Activated CD4-positive, alpha-beta T cell treated with anti-CD3 and anti-CD28 coated beads for 1 hour (primary cell): ENCODE measurements around the gene MS4A1.
"Not testable (repeated sequence)": the region's sequence is repeated elsewhere in the genome, so short reads cannot be mapped to it uniquely, and the experiment has no call there.

Experiments
- DNase-seq: peaks from one replicate; pipeline ENCODE4 v3.0.0-alpha.2; 2020

The MS4A1 gene

DNA sequence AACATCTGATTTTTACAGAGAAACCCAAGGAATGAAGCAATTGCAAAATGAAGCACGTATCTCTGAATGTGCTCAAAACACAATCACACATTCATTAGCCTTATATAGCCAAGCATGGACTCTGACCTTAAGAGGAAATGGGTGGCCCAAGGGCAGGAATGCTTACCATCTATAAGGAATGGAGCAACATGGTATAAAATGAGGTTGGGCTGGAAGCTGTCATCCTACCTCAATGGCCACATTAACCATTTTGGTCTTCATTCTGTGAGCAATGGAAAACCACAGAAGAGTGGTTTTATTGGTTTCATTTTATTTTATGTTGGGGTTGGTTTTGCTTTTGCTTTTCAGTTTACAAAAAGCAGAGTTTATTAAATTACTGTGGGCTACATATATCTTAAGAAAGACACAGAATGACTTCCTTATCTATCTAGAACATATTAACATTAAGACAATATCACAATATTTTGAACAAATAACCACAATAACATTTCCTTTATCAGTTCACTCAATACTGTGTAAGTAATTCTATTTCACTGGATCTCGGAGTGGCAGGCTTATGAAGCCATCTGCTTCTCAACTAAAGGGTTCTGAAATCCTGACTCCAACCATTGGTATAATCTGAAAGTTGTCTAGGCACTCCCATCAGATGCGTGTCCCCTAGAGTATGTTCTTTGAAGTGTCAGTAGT lies 48.7 kb downstream of the MS4A1 start:
- DNase-seq: no peak

DNA sequence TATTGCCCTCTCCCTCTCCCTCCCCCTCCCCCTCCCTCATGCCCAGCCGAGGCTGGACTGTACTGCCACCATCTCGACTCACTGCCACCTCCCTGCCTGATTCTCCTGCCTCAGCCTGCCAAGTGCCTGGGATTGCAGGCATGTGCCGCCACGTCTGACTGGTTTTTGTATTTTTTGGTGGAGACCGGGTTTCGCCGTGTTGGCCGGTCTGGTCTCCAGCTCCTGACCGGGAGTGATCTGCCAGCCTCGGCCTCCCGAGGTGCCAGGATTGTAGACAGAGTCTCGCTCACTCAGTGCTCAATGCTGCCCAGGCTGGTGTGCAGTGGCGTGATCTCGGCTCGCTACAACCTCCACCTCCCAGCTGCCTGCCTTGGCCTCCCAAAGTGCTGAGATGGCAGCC lies 54.0 kb downstream of the MS4A1 start:
- DNase-seq: not testable (repeated sequence)

DNA sequence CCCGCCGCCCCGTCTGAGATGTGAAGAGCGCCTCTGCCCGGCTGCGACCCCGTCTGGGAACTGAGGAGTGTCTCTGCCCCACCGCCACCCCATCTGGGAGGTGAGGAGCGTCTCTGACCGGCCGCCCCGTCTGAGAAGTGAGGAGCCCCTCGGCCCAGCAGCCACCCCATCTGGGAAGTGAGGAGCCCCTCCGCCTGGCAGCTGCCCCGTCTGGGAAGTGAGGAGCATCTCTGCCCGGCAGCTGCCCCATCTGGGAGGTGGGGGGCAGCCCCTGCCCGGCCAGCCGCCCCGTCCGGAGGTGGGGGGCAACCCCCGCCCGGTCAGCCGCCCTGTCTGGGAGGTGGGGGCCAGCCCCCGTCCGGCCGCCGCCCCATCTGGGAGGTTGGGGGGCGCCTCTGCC lies 54.6 kb downstream of the MS4A1 start:
- DNase-seq: not testable (repeated sequence)

DNA sequence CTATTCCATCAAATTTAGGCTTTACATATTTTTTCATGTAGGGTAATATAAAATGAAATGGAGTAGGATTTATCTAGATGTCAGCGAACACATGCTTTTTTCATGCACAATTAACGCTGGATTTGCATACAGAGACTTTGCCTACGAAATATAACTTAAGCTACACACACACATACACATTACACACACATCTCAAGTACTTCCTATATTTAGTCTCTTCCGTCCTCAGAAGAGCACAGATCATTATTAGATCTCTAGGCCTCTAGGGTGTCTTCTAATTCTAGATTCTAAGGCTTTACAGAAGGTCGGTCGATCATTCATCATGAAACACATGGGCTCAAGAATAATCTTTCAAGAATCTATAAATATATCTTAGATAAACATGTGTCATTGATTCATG lies 55.7 kb downstream of the MS4A1 start:
- DNase-seq: no peak

DNA sequence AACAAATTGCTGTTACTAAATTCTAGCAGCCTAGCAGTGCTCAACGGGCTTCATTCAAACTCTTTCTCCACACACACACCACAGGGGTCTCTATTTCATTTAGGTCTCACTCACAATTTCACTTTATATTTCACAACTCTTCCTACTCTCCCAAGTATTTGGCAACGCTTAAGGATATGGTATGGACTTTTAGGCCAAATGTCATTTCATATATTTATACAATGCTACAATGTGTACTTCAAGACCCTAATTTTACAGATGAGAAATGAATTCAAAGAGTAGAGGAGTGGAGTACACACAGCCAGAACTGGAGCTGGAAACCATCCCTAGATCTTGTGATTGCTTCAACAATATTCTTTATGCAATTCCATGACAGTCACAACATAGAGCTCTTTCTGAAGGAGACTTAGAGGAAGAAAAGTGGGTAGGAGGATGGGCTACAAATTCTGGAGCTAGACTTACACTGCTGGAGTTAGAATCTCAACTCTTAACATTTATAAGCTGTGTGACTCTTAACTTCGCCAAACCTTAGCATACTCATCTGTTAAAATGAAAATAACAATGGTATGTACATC lies 57.1 kb downstream of the MS4A1 start:
- DNase-seq: no peak

DNA sequence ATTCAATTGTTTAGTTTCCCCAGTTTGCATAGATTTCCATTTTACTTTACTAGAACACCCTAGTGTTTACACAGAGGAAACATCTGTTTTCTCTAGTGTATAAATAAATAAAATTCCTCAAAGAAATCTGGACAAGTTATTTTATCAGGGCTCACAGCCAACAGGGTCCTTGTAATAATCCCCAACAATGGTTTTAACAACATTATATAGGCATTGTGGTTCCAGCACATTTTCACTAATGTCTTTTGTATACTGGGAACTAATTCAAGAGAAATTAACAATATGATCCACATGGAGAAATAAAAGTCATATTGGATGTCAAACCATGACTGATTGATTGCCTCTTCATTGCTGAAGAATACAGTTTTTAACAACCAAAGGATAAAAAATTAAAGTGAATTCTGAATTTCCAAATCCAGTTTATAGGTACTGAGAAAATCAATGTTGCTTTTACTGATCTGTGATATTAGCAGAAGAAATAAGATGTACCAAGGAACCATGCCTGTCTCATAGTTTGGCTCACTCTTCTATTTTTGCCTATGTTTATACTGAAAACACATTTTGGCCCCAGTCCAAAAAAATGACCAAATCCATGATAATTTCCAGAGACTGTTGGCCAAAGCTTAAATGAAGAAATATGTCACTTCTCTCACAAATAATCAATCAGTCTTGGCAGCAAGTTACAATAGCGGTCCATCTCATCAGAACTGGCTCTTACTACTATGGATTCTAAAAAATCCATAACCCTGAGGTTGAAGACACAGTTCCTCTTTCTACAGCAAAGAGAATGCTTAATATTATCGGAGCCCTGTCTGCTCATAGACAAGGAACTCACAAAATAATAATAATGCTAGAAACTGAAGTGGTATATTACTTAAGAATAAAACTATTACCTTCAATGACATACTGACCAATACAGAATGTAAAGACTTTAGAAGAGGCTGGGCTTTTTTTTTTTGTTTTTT lies 58.1 kb downstream of the MS4A1 start:
- no peak for DNase-seq

DNA sequence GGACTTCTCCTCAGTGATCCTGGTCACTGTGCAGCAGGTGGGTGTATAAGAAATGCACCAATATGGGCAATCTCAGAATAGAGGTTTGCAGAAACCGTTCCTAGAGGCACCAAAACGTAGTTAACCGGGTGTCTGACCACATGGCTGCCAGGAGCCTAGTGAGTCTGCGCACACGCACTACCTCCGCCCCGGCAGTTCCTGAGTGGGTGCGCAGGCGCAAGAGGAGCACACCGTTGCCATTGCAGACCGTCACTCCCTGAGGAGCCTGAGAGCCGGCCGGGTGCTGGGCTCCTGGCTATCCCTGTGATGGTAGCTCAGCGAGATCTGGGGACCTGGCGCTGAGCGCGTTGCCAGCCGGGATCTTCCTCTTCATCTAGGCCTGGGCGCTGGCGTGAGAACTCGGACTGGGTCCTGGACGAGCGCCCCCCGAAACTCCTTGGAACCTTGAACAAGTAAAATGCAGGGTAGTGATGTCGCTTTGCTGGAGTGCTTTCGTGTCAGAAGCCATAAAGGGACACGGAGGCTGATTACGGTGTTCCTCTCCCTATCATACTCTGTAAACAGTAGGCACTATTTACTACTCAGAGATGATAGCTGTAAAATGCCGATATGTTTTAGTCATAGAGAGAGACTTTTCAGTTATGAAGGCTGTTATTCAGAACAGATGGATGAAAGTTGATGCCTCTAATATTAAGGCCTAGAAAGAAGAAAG lies 59.7 kb downstream of the MS4A1 start, which contains the start of gene MS4A13:
MS4A13 (plus strand) TSS at position 249 of the 712 bp plus-strand sequence. CDS start 2,692 bp downstream, outside the sequence.
- DNase-seq: no peak
